Measurements from ENCODE around the gene MRPL40.

- no peak for TF ChIP-seq POLR2A (IDR thresholded peaks at IDR 0.05)
- no peak for TF ChIP-seq CTCF (IDR thresholded peaks at IDR 0.05)
These were observed 37.9 kb upstream of the MRPL40 start for GRCh38 chr22:19394274-19395050.

All from uterus (tissue), 2 donors.